Activated T-cell treated with anti-CD3 and anti-CD28 coated beads, Interleukin-2, amount 50 U/mL, for 72 hours (primary cell): ENCODE measurements around the gene KCNH3. TPM values are rescaled to one million over a fixed set of nuclear protein-coding genes. Genes with fewer than 3 reads are reported as not detected.
"Not testable (repeated sequence)": the region's sequence is repeated elsewhere in the genome, so short reads cannot be mapped to it uniquely, and the experiment has no call there.

ENCODE experiments used
- ATAC-seq, 2 donors: fragments of 150-1000 bp; cut with Tn5 transposase; replicated peaks in 1 of 2; 2 replicates each; pipeline ENCODE4 v1.10.0; 2021; ENCODE audit warnings: moderate library complexity in 2 of 2, mild to moderate bottlenecking in 1 of 2
- DNase-seq, 2 donors: peaks; one replicate each; pipeline ENCODE4 v3.0.0; 2021 to 2022; ENCODE audit warnings: mixed read lengths in 1 of 2
- H3K27ac Mint-ChIP-seq: one replicate; pipeline ENCODE4 v1.8.0; 2022; ENCODE audit warnings: mild to moderate bottlenecking, moderate library complexity, mixed read lengths
- H3K27me3 Mint-ChIP-seq: one replicate; pipeline ENCODE4 v1.8.0; 2022; ENCODE audit warnings: low read depth, mixed read lengths
- H3K36me3 Mint-ChIP-seq, 2 donors: one replicate each; pipeline ENCODE4 v1.8.0; 2022; ENCODE audit warnings: mixed read lengths in 2 of 2, mild to moderate bottlenecking in 1 of 2; ENCODE audit not compliant: insufficient read depth in 2 of 2
- H3K4me1 Mint-ChIP-seq: one replicate; pipeline ENCODE4 v1.8.0; 2022; ENCODE audit warnings: low read depth, mixed read lengths
- H3K4me3 Mint-ChIP-seq, 2 donors: one replicate each; pipeline ENCODE4 v1.8.0; 2022; ENCODE audit warnings: mild to moderate bottlenecking in 2 of 2, mixed read lengths in 2 of 2, moderate library complexity in 2 of 2
- H3K9me3 Mint-ChIP-seq, 2 donors: one replicate each; pipeline ENCODE4 v1.8.0; 2022; ENCODE audit warnings: mixed read lengths in 2 of 2
- total RNA-seq, 2 donors: library from RNA; stranded (reverse); gene quantifications; one replicate each; pipeline ENCODE4 v1.2.3, GENCODE V29; 2022

Gene KCNH3
- total RNA-seq: 1 to 10 TPM; 1.5 to 1.7 TPM

GRCh38 chr12:49538510-49539403 is at the start of gene KCNH3:
Gene KCNH3, plus strand, starts transcription at chr12:49539030. Its CDS starts 387 bp downstream, at chr12:49539417.
- Mint-ChIP-seq H3K36me3 (no peaks in the 10 kb centered on the region), H3K4me3 (peak within 1 kb of the TSS; percentile 72 to 79), H3K4me1 (peaks cover 15% of the 10 kb centered on the region), H3K27me3 (peaks cover 39% of the 10 kb centered on the region), H3K9me3 (no peaks in the 10 kb centered on the region), H3K27ac (no peak within 1 kb of the TSS)
- peak; percentile 90 to 91 for ATAC-seq
- peak; percentile 83 to 87 for DNase-seq

- no peak for ATAC-seq
- H3K27me3 Mint-ChIP-seq: no peaks in the 10 kb centered on the region
- no peaks in the 10 kb centered on the region for H3K36me3 Mint-ChIP-seq
- no peak overlapping the region for H3K27ac Mint-ChIP-seq
- H3K4me1 Mint-ChIP-seq: no peaks in the 10 kb centered on the region
- H3K9me3 Mint-ChIP-seq: no peaks in the 10 kb centered on the region
- DNase-seq: no peak
- H3K4me3 Mint-ChIP-seq: no peak overlapping the region
Observed at GRCh38 chr12:49489154-49489553, 49.7 kb upstream of the KCNH3 start.

GRCh38 chr12:49489720-49490119 is 49.1 kb upstream of the KCNH3 start:
- ATAC-seq (no peak), DNase-seq (no peak)
- no peaks in the 10 kb centered on the region for H3K27me3 Mint-ChIP-seq
- no peak overlapping the region for H3K27ac Mint-ChIP-seq
- H3K4me3 Mint-ChIP-seq: no peak overlapping the region
- H3K36me3 Mint-ChIP-seq: no peaks in the 10 kb centered on the region
- no peaks in the 10 kb centered on the region for H3K9me3 Mint-ChIP-seq
- no peaks in the 10 kb centered on the region for H3K4me1 Mint-ChIP-seq

GRCh38 chr12:49491823-49492222 is 47.0 kb upstream of the KCNH3 start:
- Mint-ChIP-seq H3K27me3 (no peaks in the 10 kb centered on the region), H3K36me3 (no peaks in the 10 kb centered on the region), H3K4me1 (no peaks in the 10 kb centered on the region), H3K4me3 (no peak overlapping the region), H3K9me3 (no peaks in the 10 kb centered on the region), H3K27ac (no peak overlapping the region)
- ATAC-seq (no peak), DNase-seq (no peak)

GRCh38 chr12:49493900-49494299 is 44.9 kb upstream of the KCNH3 start:
- H3K4me3 Mint-ChIP-seq: no peak overlapping the region
- DNase-seq: no peak
- no peaks in the 10 kb centered on the region for H3K4me1 Mint-ChIP-seq
- ATAC-seq: no peak
- H3K27ac Mint-ChIP-seq: no peak overlapping the region
- no peaks in the 10 kb centered on the region for H3K27me3 Mint-ChIP-seq
- H3K36me3 Mint-ChIP-seq: no peaks in the 10 kb centered on the region
- H3K9me3 Mint-ChIP-seq: no peaks in the 10 kb centered on the region

GRCh38 chr12:49496417-49497360 is 42.1 kb upstream of the KCNH3 start:
- Mint-ChIP-seq H3K4me3 (no peak overlapping the region), H3K9me3 (no peaks in the 10 kb centered on the region), H3K27me3 (no peaks in the 10 kb centered on the region), H3K27ac (no peak overlapping the region), H3K4me1 (no peaks in the 10 kb centered on the region), H3K36me3 (no peaks in the 10 kb centered on the region)
- no peak for ATAC-seq
- no peak for DNase-seq

GRCh38 chr12:49501895-49502294 is 36.9 kb upstream of the KCNH3 start:
- Mint-ChIP-seq H3K36me3 (peaks cover 0 to 1% of the 10 kb centered on the region in 2 donors), H3K9me3 (no peaks in the 10 kb centered on the region), H3K27me3 (no peaks in the 10 kb centered on the region), H3K27ac (no peak overlapping the region), H3K4me3 (no peak overlapping the region), H3K4me1 (no peaks in the 10 kb centered on the region)
- ATAC-seq (no peak), DNase-seq (no peak)

GRCh38 chr12:49502590-49502989 is 36.2 kb upstream of the KCNH3 start:
- H3K27me3 Mint-ChIP-seq: no peaks in the 10 kb centered on the region
- ATAC-seq (no peak), DNase-seq (no peak)
- H3K36me3 Mint-ChIP-seq: peaks cover 0 to 1% of the 10 kb centered on the region in 2 donors
- H3K9me3 Mint-ChIP-seq: no peaks in the 10 kb centered on the region
- H3K4me3 Mint-ChIP-seq: no peak overlapping the region
- H3K4me1 Mint-ChIP-seq: no peaks in the 10 kb centered on the region
- no peak overlapping the region for H3K27ac Mint-ChIP-seq

- Mint-ChIP-seq H3K9me3 (no peaks in the 10 kb centered on the region), H3K27ac (no peak overlapping the region), H3K4me1 (no peaks in the 10 kb centered on the region), H3K36me3 (peaks cover 0 to 1% of the 10 kb centered on the region in 2 donors), H3K4me3 (no peak overlapping the region), H3K27me3 (no peaks in the 10 kb centered on the region)
- DNase-seq (no peak), ATAC-seq (no peak)
Observed at GRCh38 chr12:49503674-49504180, 35.1 kb upstream of the KCNH3 start.

GRCh38 chr12:49505672-49506071 is 33.2 kb upstream of the KCNH3 start:
- Mint-ChIP-seq H3K36me3 (peaks cover 0 to 1% of the 10 kb centered on the region in 2 donors), H3K27ac (no peak overlapping the region), H3K4me3 (no peak overlapping the region), H3K4me1 (no peaks in the 10 kb centered on the region), H3K9me3 (no peaks in the 10 kb centered on the region), H3K27me3 (no peaks in the 10 kb centered on the region)
- no peak for DNase-seq
- ATAC-seq: no peak

- H3K36me3 Mint-ChIP-seq: peaks cover 0 to 1% of the 10 kb centered on the region in 2 donors
- no peak overlapping the region for H3K4me3 Mint-ChIP-seq
- no peaks in the 10 kb centered on the region for H3K4me1 Mint-ChIP-seq
- DNase-seq: no peak
- H3K27me3 Mint-ChIP-seq: no peaks in the 10 kb centered on the region
- no peaks in the 10 kb centered on the region for H3K9me3 Mint-ChIP-seq
- H3K27ac Mint-ChIP-seq: no peak overlapping the region
- no peak for ATAC-seq
Observed at GRCh38 chr12:49507139-49507538, 31.7 kb upstream of the KCNH3 start.

- not testable (repeated sequence) for ATAC-seq, H3K9me3 Mint-ChIP-seq, DNase-seq
Observed at GRCh38 chr12:49509681-49510080, 29.1 kb upstream of the KCNH3 start.

GRCh38 chr12:49511410-49511809 is 27.4 kb upstream of the KCNH3 start:
- DNase-seq: no peak
- Mint-ChIP-seq H3K9me3 (no peaks in the 10 kb centered on the region), H3K27ac (no peak overlapping the region), H3K36me3 (no peaks in the 10 kb centered on the region), H3K4me1 (no peaks in the 10 kb centered on the region), H3K27me3 (no peaks in the 10 kb centered on the region), H3K4me3 (no peak overlapping the region)
- ATAC-seq: peak; percentile 37 to 54

More at GRCh38 chr12:49509681-49510080, 29.1 kb upstream of the KCNH3 start:
- H3K4me3 Mint-ChIP-seq, H3K27me3 Mint-ChIP-seq, H3K4me1 Mint-ChIP-seq, H3K27ac Mint-ChIP-seq, H3K36me3 Mint-ChIP-seq: not testable (repeated sequence)
